CD4-positive, alpha-beta T cell treated with Interleukin-4 for 4 hours (primary cell): ENCODE measurements around the gene CT45A6.
"Not testable (repeated sequence)": the region's sequence is repeated elsewhere in the genome, so short reads cannot be mapped to it uniquely, and the experiment has no call there.

Experiments
- DNase-seq: peaks from one replicate; pipeline ENCODE4 v3.0.0-alpha.2; 2020

The CT45A6 gene, protein sequence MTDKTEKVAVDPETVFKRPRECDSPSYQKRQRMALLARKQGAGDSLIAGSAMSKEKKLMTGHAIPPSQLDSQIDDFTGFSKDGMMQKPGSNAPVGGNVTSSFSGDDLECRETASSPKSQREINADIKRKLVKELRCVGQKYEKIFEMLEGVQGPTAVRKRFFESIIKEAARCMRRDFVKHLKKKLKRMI

DNA sequence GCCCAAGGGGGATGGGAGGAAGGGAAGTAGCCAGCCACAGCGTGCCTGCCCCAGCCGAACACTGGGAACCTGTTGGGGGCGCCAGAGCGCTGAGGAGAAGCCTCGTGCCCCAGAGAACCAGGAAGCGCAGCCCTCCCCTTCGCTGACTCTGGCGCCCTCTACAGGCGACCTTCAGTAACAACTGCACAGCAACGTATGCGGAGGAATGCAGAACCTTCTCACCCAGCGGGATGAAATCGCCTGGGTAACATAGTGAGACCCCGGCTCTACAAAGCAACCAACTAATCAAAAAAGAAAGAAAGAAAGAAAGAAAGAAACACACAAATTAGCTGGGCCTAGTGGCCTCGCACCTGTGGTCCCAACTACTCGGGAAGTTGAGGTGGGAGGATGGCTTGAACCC lies at the start of gene CT45A6:
CT45A6 (minus strand) TSS at position 101 of the 400 bp plus-strand sequence. CDS start 3,794 bp downstream, outside the sequence.
- not testable (repeated sequence) for DNase-seq

DNA sequence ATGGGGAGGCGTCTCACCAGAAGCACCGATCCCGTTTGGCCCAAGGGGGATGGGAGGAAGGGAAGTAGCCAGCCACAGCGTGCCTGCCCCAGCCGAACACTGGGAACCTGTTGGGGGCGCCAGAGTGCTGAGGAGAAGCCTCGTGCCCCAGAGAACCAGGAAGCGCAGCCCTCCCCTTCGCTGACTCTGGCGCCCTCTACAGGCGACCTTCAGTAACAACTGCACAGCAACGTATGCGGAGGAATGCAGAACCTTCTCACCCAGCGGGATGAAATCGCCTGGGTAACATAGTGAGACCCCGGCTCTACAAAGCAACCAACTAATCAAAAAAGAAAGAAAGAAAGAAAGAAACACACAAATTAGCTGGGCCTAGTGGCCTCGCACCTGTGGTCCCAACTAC lies 34.6 kb upstream of the CT45A6 start, which contains the start of gene CT45A7:
CT45A7 (minus strand) TSS at position 101 of the 400 bp plus-strand sequence. CDS start 3,747 bp downstream, outside the sequence.
- not testable (repeated sequence) for DNase-seq

DNA sequence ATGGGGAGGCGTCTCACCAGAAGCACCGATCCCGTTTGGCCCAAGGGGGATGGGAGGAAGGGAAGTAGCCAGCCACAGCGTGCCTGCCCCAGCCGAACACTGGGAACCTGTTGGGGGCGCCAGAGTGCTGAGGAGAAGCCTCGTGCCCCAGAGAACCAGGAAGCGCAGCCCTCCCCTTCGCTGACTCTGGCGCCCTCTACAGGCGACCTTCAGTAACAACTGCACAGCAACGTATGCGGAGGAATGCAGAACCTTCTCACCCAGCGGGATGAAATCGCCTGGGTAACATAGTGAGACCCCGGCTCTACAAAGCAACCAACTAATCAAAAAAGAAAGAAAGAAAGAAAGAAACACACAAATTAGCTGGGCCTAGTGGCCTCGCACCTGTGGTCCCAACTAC lies 17.3 kb upstream of the CT45A6 start, which contains the start of gene CT45A2:
CT45A2 (minus strand) TSS at position 101 of the 400 bp plus-strand sequence. CDS start 3,747 bp downstream, outside the sequence.
- DNase-seq = not testable (repeated sequence)

DNA sequence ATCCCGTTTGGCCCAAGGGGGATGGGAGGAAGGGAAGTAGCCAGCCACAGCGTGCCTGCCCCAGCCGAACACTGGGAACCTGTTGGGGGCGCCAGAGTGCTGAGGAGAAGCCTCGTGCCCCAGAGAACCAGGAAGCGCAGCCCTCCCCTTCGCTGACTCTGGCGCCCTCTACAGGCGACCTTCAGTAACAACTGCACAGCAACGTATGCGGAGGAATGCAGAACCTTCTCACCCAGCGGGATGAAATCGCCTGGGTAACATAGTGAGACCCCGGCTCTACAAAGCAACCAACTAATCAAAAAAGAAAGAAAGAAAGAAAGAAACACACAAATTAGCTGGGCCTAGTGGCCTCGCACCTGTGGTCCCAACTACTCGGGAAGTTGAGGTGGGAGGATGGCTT lies 17.2 kb downstream of the CT45A6 start, which contains the start of gene CT45A5:
CT45A5 (minus strand) TSS at position 101 of the 400 bp plus-strand sequence. CDS start 3,774 bp downstream, outside the sequence.
- DNase-seq = not testable (repeated sequence)

DNA sequence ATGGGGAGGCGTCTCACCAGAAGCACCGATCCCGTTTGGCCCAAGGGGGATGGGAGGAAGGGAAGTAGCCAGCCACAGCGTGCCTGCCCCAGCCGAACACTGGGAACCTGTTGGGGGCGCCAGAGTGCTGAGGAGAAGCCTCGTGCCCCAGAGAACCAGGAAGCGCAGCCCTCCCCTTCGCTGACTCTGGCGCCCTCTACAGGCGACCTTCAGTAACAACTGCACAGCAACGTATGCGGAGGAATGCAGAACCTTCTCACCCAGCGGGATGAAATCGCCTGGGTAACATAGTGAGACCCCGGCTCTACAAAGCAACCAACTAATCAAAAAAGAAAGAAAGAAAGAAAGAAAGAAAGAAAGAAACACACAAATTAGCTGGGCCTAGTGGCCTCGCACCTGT lies 34.5 kb downstream of the CT45A6 start, which contains the start of gene CT45A3:
CT45A3 (minus strand) TSS at position 101 of the 400 bp plus-strand sequence. CDS start 3,747 bp downstream, outside the sequence.
- DNase-seq = not testable (repeated sequence)

DNA sequence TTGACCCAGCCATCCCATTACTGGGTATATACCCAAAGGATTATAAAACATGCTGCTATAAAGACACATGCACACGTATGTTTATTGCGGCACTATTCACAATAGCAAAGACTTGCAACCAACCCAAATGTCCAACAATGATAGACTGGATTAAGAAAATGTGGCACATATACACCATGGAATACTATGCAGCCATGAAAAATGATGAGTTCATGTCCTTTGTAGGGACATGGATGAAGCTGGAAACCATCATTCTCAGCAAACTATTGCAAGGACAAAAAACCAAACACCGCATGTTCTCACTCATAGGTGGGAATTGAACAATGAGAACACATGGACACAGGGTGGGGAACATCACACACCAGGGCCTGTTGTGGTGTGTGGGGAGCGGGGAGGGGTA lies 57.8 kb downstream of the CT45A6 start:
- not testable (repeated sequence) for DNase-seq
